ENCODE results near the gene PLEKHA6.
"Not testable (repeated sequence)": the region's sequence is repeated elsewhere in the genome, so short reads cannot be mapped to it uniquely, and the experiment has no call there.

PLEKHA6 gene

GRCh38 chr1:204338360-204338759, 21.4 kb downstream of the PLEKHA6 start:
- Mint-ChIP-seq H3K27me3 (peaks cover 16% of the 10 kb centered on the region), H3K4me1 (no peaks in the 10 kb centered on the region), H3K4me3 (no peak overlapping the region), H3K9me3 (no peaks in the 10 kb centered on the region), H3K27ac (no peak overlapping the region), H3K36me3 (no peaks in the 10 kb centered on the region)
- no peak for ATAC-seq

GRCh38 chr1:204337583-204337982, 22.1 kb downstream of the PLEKHA6 start:
- Mint-ChIP-seq H3K4me1 (no peaks in the 10 kb centered on the region), H3K36me3 (no peaks in the 10 kb centered on the region), H3K27ac (no peak overlapping the region), H3K27me3 (peaks cover 16% of the 10 kb centered on the region), H3K9me3 (no peaks in the 10 kb centered on the region), H3K4me3 (no peak overlapping the region)
- no peak for ATAC-seq

- ATAC-seq = no peak
- H3K4me1 Mint-ChIP-seq = no peaks in the 10 kb centered on the region
- H3K27me3 Mint-ChIP-seq = peaks cover 16% of the 10 kb centered on the region
- H3K4me3 Mint-ChIP-seq = no peak overlapping the region
- no peaks in the 10 kb centered on the region for H3K9me3 Mint-ChIP-seq
- H3K36me3 Mint-ChIP-seq = no peaks in the 10 kb centered on the region
- no peak overlapping the region for H3K27ac Mint-ChIP-seq
Measured at GRCh38 chr1:204337036-204337429, 22.7 kb downstream of the PLEKHA6 start.

- peaks cover 20% of the 10 kb centered on the region for H3K27me3 Mint-ChIP-seq
- no peak overlapping the region for H3K27ac Mint-ChIP-seq
- H3K4me3 Mint-ChIP-seq = no peak overlapping the region
- no peaks in the 10 kb centered on the region for H3K4me1 Mint-ChIP-seq
- H3K9me3 Mint-ChIP-seq = no peaks in the 10 kb centered on the region
- ATAC-seq = no peak
- no peaks in the 10 kb centered on the region for H3K36me3 Mint-ChIP-seq
Measured at GRCh38 chr1:204336421-204337035, 23.2 kb downstream of the PLEKHA6 start.

- no peaks in the 10 kb centered on the region for H3K36me3 Mint-ChIP-seq
- H3K27ac Mint-ChIP-seq = no peak overlapping the region
- H3K9me3 Mint-ChIP-seq = no peaks in the 10 kb centered on the region
- ATAC-seq = no peak
- H3K27me3 Mint-ChIP-seq = peaks cover 27% of the 10 kb centered on the region
- no peak overlapping the region for H3K4me3 Mint-ChIP-seq
- H3K4me1 Mint-ChIP-seq = no peaks in the 10 kb centered on the region
Measured at GRCh38 chr1:204335533-204335932, 24.2 kb downstream of the PLEKHA6 start.

GRCh38 chr1:204335085-204335484, 24.6 kb downstream of the PLEKHA6 start:
- ATAC-seq = no peak
- Mint-ChIP-seq H3K36me3 (no peaks in the 10 kb centered on the region), H3K27me3 (peaks cover 27% of the 10 kb centered on the region), H3K4me1 (no peaks in the 10 kb centered on the region), H3K27ac (no peak overlapping the region), H3K9me3 (no peaks in the 10 kb centered on the region), H3K4me3 (no peak overlapping the region)

- H3K27ac Mint-ChIP-seq = no peak overlapping the region
- no peak overlapping the region for H3K4me3 Mint-ChIP-seq
- no peak for ATAC-seq
- no peaks in the 10 kb centered on the region for H3K9me3 Mint-ChIP-seq
- H3K4me1 Mint-ChIP-seq = no peaks in the 10 kb centered on the region
- H3K27me3 Mint-ChIP-seq = peaks cover 29% of the 10 kb centered on the region
- H3K36me3 Mint-ChIP-seq = no peaks in the 10 kb centered on the region
Measured at GRCh38 chr1:204334455-204334854, 25.3 kb downstream of the PLEKHA6 start.

GRCh38 chr1:204333427-204333826, 26.3 kb downstream of the PLEKHA6 start:
- Mint-ChIP-seq H3K27me3 (peaks cover 29% of the 10 kb centered on the region), H3K9me3 (no peaks in the 10 kb centered on the region), H3K36me3 (no peaks in the 10 kb centered on the region), H3K4me1 (no peaks in the 10 kb centered on the region), H3K27ac (no peak overlapping the region), H3K4me3 (no peak overlapping the region)
- ATAC-seq = no peak

- H3K27me3 Mint-ChIP-seq = peaks cover 26% of the 10 kb centered on the region
- H3K27ac Mint-ChIP-seq = no peak overlapping the region
- no peak for ATAC-seq
- no peaks in the 10 kb centered on the region for H3K4me1 Mint-ChIP-seq
- H3K4me3 Mint-ChIP-seq = no peak overlapping the region
- H3K36me3 Mint-ChIP-seq = no peaks in the 10 kb centered on the region
- H3K9me3 Mint-ChIP-seq = no peaks in the 10 kb centered on the region
Measured at GRCh38 chr1:204331847-204332487, 27.8 kb downstream of the PLEKHA6 start.

- Mint-ChIP-seq H3K4me1 (no peaks in the 10 kb centered on the region), H3K27ac (no peak overlapping the region), H3K36me3 (no peaks in the 10 kb centered on the region), H3K27me3 (peaks cover 26% of the 10 kb centered on the region), H3K4me3 (no peak overlapping the region), H3K9me3 (no peaks in the 10 kb centered on the region)
- no peak for ATAC-seq
Measured at GRCh38 chr1:204331275-204331674, 28.5 kb downstream of the PLEKHA6 start.

- H3K27ac Mint-ChIP-seq, ATAC-seq, H3K4me1 Mint-ChIP-seq, H3K9me3 Mint-ChIP-seq, H3K36me3 Mint-ChIP-seq, H3K4me3 Mint-ChIP-seq: not testable (repeated sequence)
- peaks cover 40% of the 10 kb centered on the region for H3K27me3 Mint-ChIP-seq
Measured at GRCh38 chr1:204327870-204328269, 31.9 kb downstream of the PLEKHA6 start.

GRCh38 chr1:204327359-204327758, 32.4 kb downstream of the PLEKHA6 start:
- H3K27me3 Mint-ChIP-seq = peaks cover 40% of the 10 kb centered on the region
- H3K27ac Mint-ChIP-seq = no peak overlapping the region
- H3K36me3 Mint-ChIP-seq = no peaks in the 10 kb centered on the region

GRCh38 chr1:204326771-204327300, 32.9 kb downstream of the PLEKHA6 start:
- ATAC-seq = no peak
- Mint-ChIP-seq H3K4me1 (no peaks in the 10 kb centered on the region), H3K9me3 (no peaks in the 10 kb centered on the region)

More at GRCh38 chr1:204327359-204327758, 32.4 kb downstream of the PLEKHA6 start:
- ATAC-seq = no peak
- Mint-ChIP-seq H3K4me3 (no peak overlapping the region), H3K9me3 (no peaks in the 10 kb centered on the region), H3K4me1 (no peaks in the 10 kb centered on the region)

GRCh38 chr1:204325944-204326343, 33.8 kb downstream of the PLEKHA6 start:
- Mint-ChIP-seq H3K36me3 (no peaks in the 10 kb centered on the region), H3K4me1 (no peaks in the 10 kb centered on the region), H3K27me3 (peaks cover 30% of the 10 kb centered on the region), H3K9me3 (no peaks in the 10 kb centered on the region), H3K27ac (no peak overlapping the region), H3K4me3 (no peak overlapping the region)
- no peak for ATAC-seq

More at GRCh38 chr1:204326771-204327300, 32.9 kb downstream of the PLEKHA6 start:
- Mint-ChIP-seq H3K4me3 (no peak overlapping the region), H3K27me3 (peaks cover 39% of the 10 kb centered on the region), H3K27ac (no peak overlapping the region), H3K36me3 (no peaks in the 10 kb centered on the region)

GRCh38 chr1:204323887-204324286, 35.8 kb downstream of the PLEKHA6 start:
- H3K27me3 Mint-ChIP-seq = peaks cover 21% of the 10 kb centered on the region
- ATAC-seq = peak; percentile 49
- H3K4me3 Mint-ChIP-seq = no peak overlapping the region
- no peak overlapping the region for H3K27ac Mint-ChIP-seq
- no peaks in the 10 kb centered on the region for H3K9me3 Mint-ChIP-seq
- no peaks in the 10 kb centered on the region for H3K4me1 Mint-ChIP-seq
- no peaks in the 10 kb centered on the region for H3K36me3 Mint-ChIP-seq

- Mint-ChIP-seq H3K27me3 (peaks cover 14% of the 10 kb centered on the region), H3K4me1 (no peaks in the 10 kb centered on the region), H3K36me3 (no peaks in the 10 kb centered on the region), H3K9me3 (no peaks in the 10 kb centered on the region), H3K4me3 (no peak overlapping the region), H3K27ac (no peak overlapping the region)
- no peak for ATAC-seq
Measured at GRCh38 chr1:204322339-204322868, 37.3 kb downstream of the PLEKHA6 start.

Data from stimulated activated memory B cell treated with anti-CD40 and anti-IgM and Interleukin-4, amounts not matched to agents 10 μg/mL and 1 μg/mL and 100 μg/mL, for 72 hours (primary cell).